K562 (cell line): ENCODE measurements around the gene FERMT3. TPM values are rescaled to one million over a fixed set of nuclear protein-coding genes. Genes with fewer than 3 reads are reported as not detected.
A peak's percentile ranks its signal among the peaks of the same experiment; 100 is the strongest.

Source experiments
- CCNT2 ChIP-seq: IDR thresholded peaks from 2 replicates; pipeline ENCODE4 v1.6.1; 2011; ENCODE audit warnings: borderline replicate concordance, low read depth, mild to moderate bottlenecking, moderate library complexity, mixed read lengths, low read length; ENCODE audit not compliant: insufficient read length; ENCODE audit errors: extremely low read depth
- CGGBP1 ChIP-seq: fragments of 250-450 bp; sonication (Bioruptor Pico); IDR thresholded peaks from 2 replicates; pipeline ENCODE4 v1.9.0; 2021; ENCODE audit warnings: mild to moderate bottlenecking
- FOXK2 ChIP-seq, 2 experiments: fragments of 450-650 bp; IDR thresholded peaks in 1 of 2; conservative IDR thresholded peaks in 1 of 2; 2 replicates each; pipeline ENCODE4 v1.6.1; 2016; ENCODE audit warnings: low read depth in 2 of 2, mild to moderate bottlenecking in 1 of 2
- GTF2E2 ChIP-seq: fragments of 200-800 bp; sonication (Bioruptor generic); IDR thresholded peaks from 2 replicates; pipeline ENCODE4 v1.6.1; 2016; ENCODE audit warnings: missing genetic modification characterization, missing compliant biosample characterization
- KDM2B ChIP-seq: fragments of 250-450 bp; sonication (Bioruptor Pico); IDR thresholded peaks from 2 replicates; pipeline ENCODE4 v1.8.0; 2021; ENCODE audit warnings: mild to moderate bottlenecking, moderate library complexity
- MAZ ChIP-seq, 2 experiments: fragments of 450-650 bp in 1 of 2; sonication (generic) in 1 of 2; formaldehyde crosslinking; IDR thresholded peaks in 1 of 2; conservative IDR thresholded peaks in 1 of 2; 2 replicates each; pipeline versions ENCODE4 v1.4.0 to v1.5.0; 2020; ENCODE audit warnings: mild to moderate bottlenecking in 1 of 2, missing genetic modification reagents in 1 of 2
- MNT ChIP-seq, 2 experiments: fragments of 450-650 bp; conservative IDR thresholded peaks; 2 replicates each; pipeline ENCODE4 v1.6.1; 2017; ENCODE audit warnings: mild to moderate bottlenecking in 2 of 2, moderate library complexity in 2 of 2
- NFRKB ChIP-seq: fragments of 450-650 bp; IDR thresholded peaks from 2 replicates; pipeline ENCODE4 v1.6.1; 2016; ENCODE audit warnings: low read depth
- NFYB ChIP-seq: IDR thresholded peaks from 2 replicates; pipeline ENCODE4 v1.6.1; 2011; ENCODE audit warnings: mild to moderate bottlenecking, moderate library complexity; ENCODE audit not compliant: insufficient read length; ENCODE audit errors: extremely low read depth
- USF2 ChIP-seq: sonication (generic); formaldehyde crosslinking; IDR thresholded peaks from 2 replicates; pipeline ENCODE4 v1.5.0; 2020; ENCODE audit warnings: missing genetic modification reagents
- ZNF224 ChIP-seq: sonication (generic); formaldehyde crosslinking; IDR thresholded peaks from 2 replicates; pipeline ENCODE4 v1.8.0; 2022; ENCODE audit warnings: mild to moderate bottlenecking, missing genetic modification reagents
- ZNF277 ChIP-seq: fragments of 250-450 bp; sonication (Bioruptor Pico); IDR thresholded peaks from 2 replicates; pipeline ENCODE4 v1.8.0; 2022; ENCODE audit warnings: inconsistent platforms, mild to moderate bottlenecking, moderate library complexity, borderline replicate concordance
- ZNF77 ChIP-seq: fragments of 250-450 bp; sonication (Bioruptor Pico); IDR thresholded peaks from 2 replicates; pipeline ENCODE4 v1.5.0; 2020
- polyA plus RNA-seq, 8 experiments: library from polyadenylated mRNA; depleted of rRNA in 4 of 8; stranded (reverse) in 5 of 8; unstranded in 3 of 8; fragments of >200 nt; fragmentation: Nextera tagmentation in 2 of 8; fragmentation: Illumina TruSeq in 1 of 8; extraction: Ambion mirVana in 2 of 8; extraction: Trizol in 1 of 8; gene quantifications; 2 replicates each; pipeline versions ENCODE4 v1.2.1 to v1.2.3, GENCODE V29; 2011 to 2014; ENCODE audit warnings: inconsistent platforms in 1 of 8, missing spikeins in 1 of 8
- total RNA-seq, 7 experiments: library from RNA; depleted of rRNA in 6 of 7; stranded (reverse); fragments of >200 nt in 6 of 7; fragmentation: Illumina TruSeq in 2 of 7; extraction: Trizol in 2 of 7; gene quantifications; 2 replicates each; pipeline versions ENCODE4 v1.2.1 to v1.2.3, GENCODE V29; 2011 to 2021; ENCODE audit warnings: low replicate concordance in 1 of 7
- TF ChIP-seq, protein P1 (sequence below), 2 experiments: IDR thresholded peaks; 2 replicates each; pipeline ENCODE4 v1.6.1; 2011; ENCODE audit warnings: borderline replicate concordance in 1 of 2, control low read depth in 1 of 2, low read depth in 1 of 2, low read length in 1 of 2, mild to moderate bottlenecking in 1 of 2, mixed read lengths in 1 of 2, moderate library complexity in 1 of 2; ENCODE audit not compliant: insufficient read depth in 1 of 2, insufficient read length in 1 of 2, poor library complexity in 1 of 2, severe bottlenecking in 1 of 2; ENCODE audit errors: extremely low read depth in 1 of 2
- TF ChIP-seq, protein P2 (sequence below): sonication (generic); formaldehyde crosslinking; IDR thresholded peaks from 2 replicates; pipeline ENCODE4 v1.8.0; 2023; ENCODE audit warnings: mild to moderate bottlenecking, missing genetic modification reagents

Gene FERMT3
- total and polyA plus RNA-seq, 9 of the 15 experiments (the other 6 are each of a cell fraction or from before 2014, with no cell fraction given): 3.2 to 275 (median 79.7) TPM

- TF ChIP-seq KDM2B (CRISPR knock-in tag) (peak; percentile 82; the same call in 1 of the 2 replicates), NFRKB (peak; percentile 84), MNT (conservative IDR thresholded peaks at IDR 0.05) (peak; percentile 94 to 96), FOXK2 (conservative IDR thresholded peaks at IDR 0.05 in 1 of 2, IDR thresholded peaks at IDR 0.05 in 1 of 2; ENCODE audit: low read depth in 2 of 2) (no peak; a peak in 1 of 4 replicates), NFYB (no peak), ZNF224 (0 out of 2 replicates have a peak, but pooled peaks have one; percentile 71), CGGBP1 (no peak), USF2 (no peak; the same call in 1 of the 2 replicates), ZNF277 (CRISPR knock-in tag) (no peak), CCNT2 (peak; percentile 83), GTF2E2 (no peak; the same call in 1 of the 2 replicates), MAZ (CRISPR knock-in tag; conservative IDR thresholded peaks at IDR 0.05 in 1 of 2, IDR thresholded peaks at IDR 0.05 in 1 of 2) (peak; percentile 91 to 92), ZNF77 (CRISPR knock-in tag) (no peak)
- TF ChIP-seq, protein P1, sequence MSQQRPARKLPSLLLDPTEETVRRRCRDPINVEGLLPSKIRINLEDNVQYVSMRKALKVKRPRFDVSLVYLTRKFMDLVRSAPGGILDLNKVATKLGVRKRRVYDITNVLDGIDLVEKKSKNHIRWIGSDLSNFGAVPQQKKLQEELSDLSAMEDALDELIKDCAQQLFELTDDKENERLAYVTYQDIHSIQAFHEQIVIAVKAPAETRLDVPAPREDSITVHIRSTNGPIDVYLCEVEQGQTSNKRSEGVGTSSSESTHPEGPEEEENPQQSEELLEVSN (IDR thresholded peaks at IDR 0.05; ENCODE audit: borderline replicate concordance in 1 of 2, extremely low read depth in 1 of 2, insufficient read depth in 1 of 2, insufficient read length in 1 of 2, low read depth in 1 of 2, low read length in 1 of 2, poor library complexity in 1 of 2, severe bottlenecking in 1 of 2): peak; percentile 86 to 95
- TF ChIP-seq, protein P2, sequence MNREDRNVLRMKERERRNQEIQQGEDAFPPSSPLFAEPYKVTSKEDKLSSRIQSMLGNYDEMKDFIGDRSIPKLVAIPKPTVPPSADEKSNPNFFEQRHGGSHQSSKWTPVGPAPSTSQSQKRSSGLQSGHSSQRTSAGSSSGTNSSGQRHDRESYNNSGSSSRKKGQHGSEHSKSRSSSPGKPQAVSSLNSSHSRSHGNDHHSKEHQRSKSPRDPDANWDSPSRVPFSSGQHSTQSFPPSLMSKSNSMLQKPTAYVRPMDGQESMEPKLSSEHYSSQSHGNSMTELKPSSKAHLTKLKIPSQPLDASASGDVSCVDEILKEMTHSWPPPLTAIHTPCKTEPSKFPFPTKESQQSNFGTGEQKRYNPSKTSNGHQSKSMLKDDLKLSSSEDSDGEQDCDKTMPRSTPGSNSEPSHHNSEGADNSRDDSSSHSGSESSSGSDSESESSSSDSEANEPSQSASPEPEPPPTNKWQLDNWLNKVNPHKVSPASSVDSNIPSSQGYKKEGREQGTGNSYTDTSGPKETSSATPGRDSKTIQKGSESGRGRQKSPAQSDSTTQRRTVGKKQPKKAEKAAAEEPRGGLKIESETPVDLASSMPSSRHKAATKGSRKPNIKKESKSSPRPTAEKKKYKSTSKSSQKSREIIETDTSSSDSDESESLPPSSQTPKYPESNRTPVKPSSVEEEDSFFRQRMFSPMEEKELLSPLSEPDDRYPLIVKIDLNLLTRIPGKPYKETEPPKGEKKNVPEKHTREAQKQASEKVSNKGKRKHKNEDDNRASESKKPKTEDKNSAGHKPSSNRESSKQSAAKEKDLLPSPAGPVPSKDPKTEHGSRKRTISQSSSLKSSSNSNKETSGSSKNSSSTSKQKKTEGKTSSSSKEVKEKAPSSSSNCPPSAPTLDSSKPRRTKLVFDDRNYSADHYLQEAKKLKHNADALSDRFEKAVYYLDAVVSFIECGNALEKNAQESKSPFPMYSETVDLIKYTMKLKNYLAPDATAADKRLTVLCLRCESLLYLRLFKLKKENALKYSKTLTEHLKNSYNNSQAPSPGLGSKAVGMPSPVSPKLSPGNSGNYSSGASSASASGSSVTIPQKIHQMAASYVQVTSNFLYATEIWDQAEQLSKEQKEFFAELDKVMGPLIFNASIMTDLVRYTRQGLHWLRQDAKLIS (CRISPR knock-in tag): peak; percentile 37; the same call in 1 of the 2 replicates
These were observed 40.6 kb downstream of the FERMT3 start, which contains the start of gene PPP1R14B (continued) for GRCh38 chr11:64246871-64247728.
